ENCODE data around the gene CDSN.

DNA sequence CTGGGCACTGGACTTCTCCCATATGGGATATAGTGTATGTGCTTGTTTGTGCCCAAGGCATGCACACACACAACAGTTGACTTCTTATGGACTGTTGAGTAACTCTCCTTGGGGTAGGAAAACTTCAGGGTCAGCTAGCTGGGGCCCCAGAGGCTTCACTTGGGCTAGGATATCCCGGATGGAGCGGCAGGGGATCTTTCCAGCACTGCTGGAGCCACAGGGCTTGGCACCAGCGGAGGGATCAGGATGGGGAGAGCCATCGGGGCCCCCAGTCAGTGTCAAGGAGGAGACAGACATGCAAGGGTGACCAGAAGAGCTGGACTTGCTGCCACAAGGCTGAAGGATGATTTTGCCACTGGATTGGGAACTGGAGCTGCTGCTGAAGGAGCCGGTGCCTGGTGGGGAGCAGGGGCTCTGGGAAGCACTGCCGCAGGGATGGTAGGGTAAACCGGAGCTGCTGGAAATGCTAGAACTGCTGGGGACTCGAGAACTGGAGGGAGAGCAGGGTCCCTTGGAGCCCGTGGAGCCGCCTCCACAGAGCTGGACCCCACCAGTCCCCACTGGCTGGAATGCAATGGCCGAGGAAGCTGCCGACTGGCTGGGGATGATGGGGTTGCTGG lies 4.2 kb downstream of the CDSN start:
- TF ChIP-seq CTCF (IDR thresholded peaks at IDR 0.05) (no peak), ZFX (IDR thresholded peaks at IDR 0.05; ENCODE audit: borderline replicate concordance) (no peak)

Data from 22Rv1 (cell line).